ENCODE measurements around the gene TFPI.

DNA sequence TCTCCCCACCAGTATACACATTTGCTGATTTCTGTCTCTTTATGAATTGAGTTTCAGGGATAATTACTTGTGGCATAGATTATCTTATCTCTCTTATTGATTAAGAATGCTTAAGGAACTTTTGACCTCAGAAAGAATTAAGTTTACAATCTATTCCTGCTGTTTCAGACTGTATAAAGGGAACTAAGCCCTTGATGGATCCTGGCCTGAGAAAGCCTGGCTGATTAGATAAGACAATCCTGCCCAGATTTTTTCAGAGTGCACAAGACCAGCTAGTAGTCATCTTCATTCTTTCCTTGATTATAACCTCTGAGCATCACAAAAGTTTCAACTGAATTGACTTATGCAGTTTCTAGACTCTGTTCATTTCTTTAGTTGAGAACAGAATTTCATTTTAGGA is 22.7 kb upstream of the TFPI start:
- TF ChIP-seq, protein P1, sequence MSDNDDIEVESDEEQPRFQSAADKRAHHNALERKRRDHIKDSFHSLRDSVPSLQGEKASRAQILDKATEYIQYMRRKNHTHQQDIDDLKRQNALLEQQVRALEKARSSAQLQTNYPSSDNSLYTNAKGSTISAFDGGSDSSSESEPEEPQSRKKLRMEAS (IDR thresholded peaks at IDR 0.05): no peak
- TF ChIP-seq TAF1 (IDR thresholded peaks at IDR 0.05; ENCODE audit: low read depth, low read length) (no peak), JUND (IDR thresholded peaks at IDR 0.05; ENCODE audit: low read length) (no peak), EP300 (IDR thresholded peaks at IDR 0.05; ENCODE audit: borderline replicate concordance in 1 of 2, low read depth in 2 of 2, low read length in 2 of 2) (no peak), POLR2AphosphoS5 (IDR thresholded peaks at IDR 0.05; ENCODE audit: low read depth, low read length) (no peak), FOSL1 (IDR thresholded peaks at IDR 0.05; ENCODE audit: insufficient read depth, low read depth, low read length) (no peak), POLR2A (IDR thresholded peaks at IDR 0.05; ENCODE audit: control extremely low read depth in 1 of 2, low read depth in 2 of 2, low read length in 2 of 2) (no peak)
- TF ChIP-seq, protein P2, sequence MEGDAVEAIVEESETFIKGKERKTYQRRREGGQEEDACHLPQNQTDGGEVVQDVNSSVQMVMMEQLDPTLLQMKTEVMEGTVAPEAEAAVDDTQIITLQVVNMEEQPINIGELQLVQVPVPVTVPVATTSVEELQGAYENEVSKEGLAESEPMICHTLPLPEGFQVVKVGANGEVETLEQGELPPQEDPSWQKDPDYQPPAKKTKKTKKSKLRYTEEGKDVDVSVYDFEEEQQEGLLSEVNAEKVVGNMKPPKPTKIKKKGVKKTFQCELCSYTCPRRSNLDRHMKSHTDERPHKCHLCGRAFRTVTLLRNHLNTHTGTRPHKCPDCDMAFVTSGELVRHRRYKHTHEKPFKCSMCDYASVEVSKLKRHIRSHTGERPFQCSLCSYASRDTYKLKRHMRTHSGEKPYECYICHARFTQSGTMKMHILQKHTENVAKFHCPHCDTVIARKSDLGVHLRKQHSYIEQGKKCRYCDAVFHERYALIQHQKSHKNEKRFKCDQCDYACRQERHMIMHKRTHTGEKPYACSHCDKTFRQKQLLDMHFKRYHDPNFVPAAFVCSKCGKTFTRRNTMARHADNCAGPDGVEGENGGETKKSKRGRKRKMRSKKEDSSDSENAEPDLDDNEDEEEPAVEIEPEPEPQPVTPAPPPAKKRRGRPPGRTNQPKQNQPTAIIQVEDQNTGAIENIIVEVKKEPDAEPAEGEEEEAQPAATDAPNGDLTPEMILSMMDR (IDR thresholded peaks at IDR 0.05; ENCODE audit: control extremely low read depth in 1 of 3, insufficient read depth in 1 of 3, low read depth in 1 of 3, low read length in 3 of 3): no peak
